ENCODE measurements around the gene SPATA46. TPM values are rescaled to one million over a fixed set of nuclear protein-coding genes. Genes with fewer than 3 reads are reported as not detected.

SPATA46 gene
- total and polyA plus RNA-seq, 9 of the 15 experiments (the other 6 are each of a cell fraction or from before 2014, with no cell fraction given): 0.04 to 0.11 TPM; not detected in 7

- TF ChIP-seq BRF2 (IDR thresholded peaks at IDR 0.05; ENCODE audit: borderline replicate concordance, insufficient read depth, insufficient read length): no peak
- no peak for TF ChIP-seq THAP12 (CRISPR knock-in tag; IDR thresholded peaks at IDR 0.05)
- no peak for TF ChIP-seq CREB1 (IDR thresholded peaks at IDR 0.05)
- TF ChIP-seq CREB1 (CRISPR knock-in tag; IDR thresholded peaks at IDR 0.05): no peak
- no peak for TF ChIP-seq RBFOX2 (IDR thresholded peaks at IDR 0.05; ENCODE audit: low read depth, low read length)
- TF ChIP-seq WHSC1 (IDR thresholded peaks at IDR 0.05; ENCODE audit: low read length): no peak
- no peak for TF ChIP-seq ZNF407 (IDR thresholded peaks at IDR 0.05; ENCODE audit: low read depth)
- TF ChIP-seq GATAD2B (IDR thresholded peaks at IDR 0.05; ENCODE audit: borderline replicate concordance): no peak
- no peak for TF ChIP-seq JUN (IDR thresholded peaks at IDR 0.05; ENCODE audit: borderline replicate concordance, low read depth, low read length)
- no peak for TF ChIP-seq JUN (CRISPR knock-in tag; IDR thresholded peaks at IDR 0.05; ENCODE audit: borderline replicate concordance)
- no peak for TF ChIP-seq CGGBP1 (CRISPR knock-in tag; IDR thresholded peaks at IDR 0.05)
- TF ChIP-seq POU5F1 (IDR thresholded peaks at IDR 0.05; ENCODE audit: borderline replicate concordance, low read depth, low read length, partially characterized antibody): no peak
- TF ChIP-seq ZNF347 (CRISPR knock-in tag; IDR thresholded peaks at IDR 0.05; ENCODE audit: low read depth): no peak
- no peak for TF ChIP-seq ADNP (tag; IDR thresholded peaks at IDR 0.05)
Measured at GRCh38 chr1:162417650-162418049, 41.0 kb upstream of the SPATA46 start (continued).
